SK-N-MC (cell line): Measurements from ENCODE around the gene ANKRD53.
"Not testable (repeated sequence)": the region's sequence is repeated elsewhere in the genome, so short reads cannot be mapped to it uniquely, and the experiment has no call there.

ENCODE experiments used
- DNase-seq: peaks from one replicate; pipeline ENCODE4 v3.0.0-alpha.2; 2011; ENCODE audit warnings: low read depth, low spot score
- H3K27ac ChIP-seq: fragments of 200-600 bp; sonication (generic); 2 replicates; pipeline ENCODE4 v1.5.1; 2016; ENCODE audit warnings: mixed run types
- H3K36me3 ChIP-seq: fragments of 200-600 bp; sonication (generic); 2 replicates; pipeline ENCODE4 v1.6.1; 2017; ENCODE audit warnings: antibody characterized with exemption, low read length, mixed read lengths; ENCODE audit not compliant: insufficient read depth
- H3K4me3 ChIP-seq: fragments of 200-600 bp; sonication (generic); 2 replicates; pipeline ENCODE4 v1.5.1; 2016
- H3K9ac ChIP-seq: fragments of 200-600 bp; sonication (generic); 2 replicates; pipeline ENCODE4 v1.8.0; 2017; ENCODE audit warnings: mixed run types, mixed read lengths; ENCODE audit not compliant: insufficient read length
- H3K9me3 ChIP-seq: fragments of 200-600 bp; sonication (generic); 2 replicates; pipeline ENCODE4 v1.6.1; 2017; ENCODE audit warnings: low read depth, mild to moderate bottlenecking, antibody characterized with exemption, low read length, moderate library complexity, mixed read lengths
- EZH2 ChIP-seq: fragments of 200-600 bp; sonication (generic); IDR thresholded peaks from one replicate; pipeline ENCODE4 v1.6.1; 2017; ENCODE audit warnings: antibody characterized with exemption
- FOXP2 ChIP-seq: optimal IDR thresholded peaks from 2 replicates; pipeline ENCODE3; 2011; ENCODE audit warnings: mild to moderate bottlenecking, moderate library complexity; ENCODE audit not compliant: insufficient read depth; ENCODE audit errors: extremely low read length, control extremely low read depth
- POLR2AphosphoS5 ChIP-seq: IDR thresholded peaks from 2 replicates; pipeline ENCODE4 v1.6.1; 2012; ENCODE audit warnings: mild to moderate bottlenecking, low read depth, low read length, borderline replicate concordance

The ANKRD53 gene

DNA sequence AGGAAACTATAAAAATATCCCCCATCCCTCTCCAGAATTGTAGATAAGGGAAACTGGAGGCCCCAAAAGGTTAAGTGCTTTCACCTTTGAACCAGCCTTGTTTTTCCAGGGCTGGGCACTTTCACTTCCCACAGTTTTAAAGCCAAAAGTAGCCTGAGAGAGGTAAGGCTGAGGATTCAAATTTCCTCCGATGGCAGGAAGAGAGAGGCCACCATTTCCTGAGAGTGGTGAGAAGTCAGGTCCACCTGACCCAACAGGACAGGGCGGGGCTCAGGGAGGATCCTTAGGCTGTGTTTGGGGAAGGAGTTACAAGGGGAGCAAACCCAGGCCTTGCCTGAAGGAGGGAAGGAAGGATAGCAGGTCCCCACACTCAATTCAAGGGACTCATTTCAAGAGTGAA, 20.9 kb downstream of the ANKRD53 start:
- no peak for TF ChIP-seq POLR2AphosphoS5
- TF ChIP-seq FOXP2, result no peak
- TF ChIP-seq EZH2, result no peak
- Histone ChIP-seq H3K9me3 (no peaks in the 10 kb centered on the region), H3K4me3 (no peak overlapping the region), H3K9ac (no peak overlapping the region), H3K27ac (no peak overlapping the region), H3K36me3 (no peaks in the 10 kb centered on the region)
- no peak for DNase-seq

DNA sequence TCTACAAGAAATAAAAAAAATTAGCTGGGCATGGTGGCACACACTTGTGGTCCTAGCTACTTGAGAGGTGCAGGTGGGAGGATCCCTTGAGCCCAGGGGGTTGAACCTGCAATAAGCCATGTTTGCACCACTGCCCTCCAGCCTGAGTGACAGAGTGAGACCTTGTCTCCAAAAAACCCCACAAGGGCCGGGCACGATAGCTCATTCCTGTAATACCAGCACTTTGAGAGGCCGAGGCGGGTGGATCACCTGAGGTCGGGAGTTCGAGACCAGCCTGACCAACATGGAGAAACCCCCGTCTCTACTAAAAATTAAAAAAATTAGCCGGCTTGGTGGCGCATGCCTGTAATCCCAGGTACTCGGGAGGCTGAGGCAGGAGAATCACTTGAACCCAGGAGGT, 21.5 kb downstream of the ANKRD53 start:
- not testable (repeated sequence) for H3K27ac ChIP-seq, H3K4me3 ChIP-seq, H3K9ac ChIP-seq, DNase-seq, H3K36me3 ChIP-seq, H3K9me3 ChIP-seq

DNA sequence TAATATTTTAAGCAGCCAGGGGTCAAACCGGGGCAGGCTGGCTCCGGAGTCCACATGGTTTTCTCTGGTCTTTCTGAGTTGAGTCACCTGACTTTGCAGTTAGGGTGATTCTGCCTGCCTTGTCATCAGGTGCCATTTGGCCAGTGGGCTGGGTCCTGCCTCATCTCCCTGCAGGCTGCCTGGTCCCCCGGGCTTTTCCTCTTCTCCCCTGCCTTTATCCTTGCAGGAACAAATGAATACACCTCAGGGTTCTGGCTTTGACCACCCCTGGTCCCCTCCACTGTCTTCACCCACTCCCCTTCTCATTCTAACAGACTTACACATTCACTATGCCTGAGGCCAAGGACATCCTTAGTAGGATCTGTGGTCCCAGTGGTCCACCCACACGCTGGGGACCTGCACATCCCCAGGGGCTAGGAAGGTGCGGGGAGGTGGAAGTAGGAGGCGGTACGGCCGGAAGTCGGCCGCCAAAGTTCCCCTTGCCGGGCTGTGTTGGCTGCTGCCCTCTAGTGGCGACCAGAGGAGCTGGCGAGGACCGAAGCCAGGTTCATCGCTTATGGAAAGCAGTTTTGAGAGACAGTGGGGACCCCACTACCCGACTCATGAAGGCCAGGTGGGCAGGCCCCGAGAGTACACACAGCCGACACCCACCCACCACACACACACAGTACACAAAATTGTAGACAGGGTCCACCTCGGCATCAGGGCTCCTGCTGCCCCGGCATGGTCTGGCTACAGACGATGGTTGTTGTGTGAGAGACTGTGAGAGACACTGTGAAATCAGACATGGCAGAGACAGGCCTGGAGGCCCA, 22.6 kb downstream of the ANKRD53 start:
- Histone ChIP-seq H3K36me3 (no peaks in the 10 kb centered on the region), H3K27ac (no peak overlapping the region), H3K4me3 (peak overlapping the region; percentile 69), H3K9ac (no peak overlapping the region), H3K9me3 (no peaks in the 10 kb centered on the region)
- peak; percentile 2 for DNase-seq
- peak; percentile 39; the same call in 1 of the 2 replicates for TF ChIP-seq POLR2AphosphoS5
- no peak for TF ChIP-seq FOXP2

DNA sequence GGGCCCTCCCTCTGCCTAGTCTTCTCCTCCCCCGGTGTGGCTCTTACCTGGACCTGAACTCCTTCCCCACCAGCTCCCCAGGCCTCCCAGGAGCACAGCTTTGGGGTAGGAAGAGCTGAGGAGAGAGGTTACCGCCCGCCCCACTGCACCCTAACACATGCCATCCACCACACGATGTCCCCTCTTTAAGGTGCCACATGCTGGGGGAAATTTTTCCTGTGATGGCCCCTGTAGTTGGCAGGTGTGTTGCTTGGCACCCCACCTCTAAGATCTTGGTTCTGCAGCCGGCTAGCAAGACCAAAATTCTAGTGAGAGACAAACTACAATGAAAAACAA, 23.1 kb downstream of the ANKRD53 start:
- no peaks in the 10 kb centered on the region for H3K36me3 ChIP-seq
- H3K9ac ChIP-seq, result no peak overlapping the region
- DNase-seq, result no peak
- H3K4me3 ChIP-seq, result no peak overlapping the region
- H3K9me3 ChIP-seq, result no peaks in the 10 kb centered on the region
- TF ChIP-seq FOXP2 (no peak), POLR2AphosphoS5 (no peak), EZH2 (no peak)
- H3K27ac ChIP-seq, result no peak overlapping the region

DNA sequence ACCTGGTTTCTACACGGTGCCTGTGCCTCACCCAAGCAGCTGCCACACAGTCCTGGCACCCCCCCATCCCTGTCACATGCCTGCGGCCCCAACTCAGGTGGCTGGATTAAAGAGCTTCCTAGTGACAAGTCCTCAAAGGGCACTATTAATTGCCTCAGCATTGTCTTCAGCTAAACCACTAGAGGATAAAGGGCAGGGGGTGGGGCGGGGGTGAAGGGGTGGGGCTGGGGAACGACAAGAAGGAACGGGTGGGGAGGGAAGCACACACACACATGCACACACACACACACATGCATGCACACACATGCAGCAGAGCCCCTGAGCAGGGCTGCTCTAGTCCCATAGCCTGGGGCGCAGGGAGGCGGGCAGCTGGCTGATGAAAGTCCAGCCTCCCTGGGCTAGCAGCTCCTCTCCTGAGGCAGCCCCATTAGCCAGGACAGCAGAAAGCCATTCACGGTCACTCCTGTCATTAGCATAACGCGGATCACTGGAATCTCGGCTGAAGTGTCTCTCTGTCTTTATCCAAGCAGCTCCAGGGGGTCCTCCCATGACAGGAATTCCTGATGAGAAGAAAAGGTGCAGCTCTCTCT, 23.6 kb downstream of the ANKRD53 start:
- TF ChIP-seq EZH2 (no peak), FOXP2 (no peak), POLR2AphosphoS5 (no peak)
- no peak overlapping the region for H3K9ac ChIP-seq
- H3K36me3 ChIP-seq, result no peaks in the 10 kb centered on the region
- no peak overlapping the region for H3K27ac ChIP-seq
- no peak for DNase-seq
- no peak overlapping the region for H3K4me3 ChIP-seq
- H3K9me3 ChIP-seq, result no peaks in the 10 kb centered on the region

DNA sequence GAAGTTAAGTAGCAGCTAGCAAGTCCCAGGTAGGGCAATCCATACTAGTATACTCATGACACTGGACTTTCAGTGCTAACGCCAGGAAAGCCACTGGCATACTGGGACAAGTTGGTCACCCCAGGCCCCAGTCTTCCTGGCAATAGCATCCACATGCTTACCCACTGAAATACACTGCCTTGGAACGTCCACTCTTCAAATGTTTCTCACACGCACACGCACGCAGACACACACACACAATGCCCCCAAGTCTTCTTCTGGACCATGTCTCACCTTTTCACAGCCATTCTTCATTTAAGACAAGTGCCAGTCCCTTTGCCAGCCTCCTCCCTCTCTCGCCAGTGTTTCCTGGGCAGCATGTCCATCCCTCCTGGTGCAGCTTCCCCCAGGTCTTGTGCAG, 25.0 kb downstream of the ANKRD53 start:
- H3K4me3 ChIP-seq, result no peak overlapping the region
- H3K27ac ChIP-seq, result no peak overlapping the region
- H3K9ac ChIP-seq, result no peak overlapping the region
- H3K9me3 ChIP-seq, result no peaks in the 10 kb centered on the region
- H3K36me3 ChIP-seq, result no peaks in the 10 kb centered on the region
- TF ChIP-seq POLR2AphosphoS5, result no peak
- TF ChIP-seq FOXP2, result no peak
- no peak for TF ChIP-seq EZH2
- no peak for DNase-seq

DNA sequence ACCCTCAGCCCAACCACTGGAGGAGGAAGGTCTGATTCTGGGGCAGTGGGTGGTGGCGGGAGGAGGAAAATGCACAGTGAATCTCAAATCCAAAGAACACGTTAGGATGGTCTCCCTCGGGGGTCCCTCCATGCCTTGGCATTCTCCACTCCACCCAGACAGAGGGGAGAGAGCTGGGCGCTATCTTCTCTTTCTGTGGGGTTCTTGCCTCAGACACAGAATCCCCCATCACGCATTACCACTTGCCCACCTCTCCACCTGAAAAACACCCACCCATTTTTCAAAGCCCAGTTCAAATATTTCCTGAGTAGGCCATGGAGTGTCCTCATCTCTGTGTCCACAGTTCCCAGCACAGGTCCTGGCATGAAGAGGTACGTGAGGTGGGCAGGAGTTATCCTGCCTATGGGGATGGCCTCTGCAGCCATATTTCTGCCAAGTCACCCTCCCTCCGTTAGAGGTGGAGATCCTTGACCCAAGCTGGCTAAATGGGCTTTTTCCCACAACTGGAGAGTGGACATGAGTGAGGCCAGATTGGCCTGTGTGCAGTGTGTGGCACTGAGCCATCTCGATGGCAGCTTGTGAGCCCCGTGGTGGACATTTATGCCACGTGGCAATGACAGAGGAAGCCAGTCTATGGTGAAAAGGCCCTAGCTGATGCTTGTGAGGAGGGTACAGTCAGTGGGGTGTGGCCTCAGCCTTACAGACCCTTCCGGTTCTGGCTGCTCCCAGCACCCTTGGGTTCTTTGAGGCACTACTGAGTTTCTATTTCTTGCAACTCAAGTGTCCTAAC, 25.7 kb downstream of the ANKRD53 start:
- Histone ChIP-seq H3K9ac (no peak overlapping the region), H3K9me3 (no peaks in the 10 kb centered on the region), H3K27ac (no peak overlapping the region), H3K36me3 (no peaks in the 10 kb centered on the region), H3K4me3 (no peak overlapping the region)
- DNase-seq, result no peak
- no peak for TF ChIP-seq POLR2AphosphoS5
- TF ChIP-seq FOXP2, result no peak
- TF ChIP-seq EZH2, result no peak

DNA sequence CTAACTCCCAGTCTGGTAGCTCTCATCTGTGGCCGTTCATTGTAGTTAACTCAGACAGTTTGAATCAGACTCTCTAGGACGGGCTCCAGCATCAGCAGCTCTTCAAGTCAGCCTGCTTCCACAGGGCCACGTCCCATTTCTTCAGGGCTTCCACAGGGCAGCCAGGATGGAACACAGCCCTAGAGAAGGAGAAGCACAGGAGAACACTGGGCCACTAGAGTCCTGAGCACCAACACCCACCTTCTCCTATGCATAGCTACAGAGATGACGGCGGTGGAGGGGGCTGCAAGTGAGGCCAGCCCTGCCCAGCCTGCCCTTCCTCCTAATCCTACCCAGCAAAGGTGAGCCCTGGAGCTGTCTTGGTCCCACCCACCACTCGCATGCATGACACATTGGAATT, 26.4 kb downstream of the ANKRD53 start:
- TF ChIP-seq EZH2, result no peak
- no peak for TF ChIP-seq FOXP2
- TF ChIP-seq POLR2AphosphoS5, result no peak
- Histone ChIP-seq H3K4me3 (no peak overlapping the region), H3K9ac (no peak overlapping the region), H3K36me3 (no peaks in the 10 kb centered on the region), H3K27ac (no peak overlapping the region), H3K9me3 (no peaks in the 10 kb centered on the region)
- no peak for DNase-seq
